ENCODE measurements around the gene RSRP1. TPM values are rescaled to one million over a fixed set of nuclear protein-coding genes. Genes with fewer than 3 reads are reported as not detected.

RSRP1 gene
- total and polyA plus RNA-seq, 2 of the 8 experiments (the other 6 are each of a cell fraction or from before 2014, with no cell fraction given), result 32.9 to 59.4 TPM

DNA sequence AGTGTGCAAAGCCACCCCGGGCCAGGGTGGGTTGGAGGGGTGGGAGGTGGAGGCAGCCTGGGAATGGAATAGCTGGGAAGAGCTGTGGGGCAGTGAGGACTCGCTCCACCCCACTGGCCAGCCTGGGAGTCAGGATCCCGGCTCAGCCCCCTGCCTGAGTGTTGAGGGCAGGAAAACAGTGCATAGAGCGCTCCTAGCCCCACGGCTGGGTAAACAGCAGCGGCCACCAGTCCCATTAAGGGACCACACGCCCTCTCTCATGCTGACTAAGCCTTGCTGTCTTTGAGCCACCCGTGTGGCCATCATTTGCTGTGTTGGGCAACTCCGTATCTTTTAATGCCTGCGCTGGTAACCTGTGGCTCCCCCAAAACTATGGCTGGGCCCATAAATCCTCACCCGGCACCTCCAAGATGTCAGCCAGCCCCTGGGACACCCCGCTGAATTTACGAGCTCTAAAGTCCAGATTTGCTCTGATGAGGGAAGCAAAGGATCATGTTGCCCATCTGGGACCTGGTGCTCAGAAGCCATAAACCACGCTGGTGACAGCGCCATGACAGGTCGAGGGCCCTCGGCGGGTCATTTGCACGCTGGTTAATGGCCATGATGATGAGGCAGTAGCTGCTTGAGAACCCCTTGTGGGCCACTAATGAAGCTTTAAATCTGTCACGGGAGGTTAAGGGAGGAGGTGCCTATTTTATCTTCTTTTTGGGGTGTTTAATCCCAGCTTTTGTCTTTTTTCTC, 49.8 kb downstream of the RSRP1 start:
- H3K9ac ChIP-seq (replicated peaks in 1 of 4; ENCODE audit: extremely low read depth in 1 of 4, low read depth in 3 of 4, low read length in 3 of 4), result no peak overlapping the region
- no peak overlapping the region for H2BK120ac ChIP-seq (replicated peaks; ENCODE audit: low read depth, low read length)
- H2AFZ ChIP-seq (ENCODE audit: low read length), result peak overlapping the region; percentile 3; the same call in 1 of the 2 replicates
- H3K4me1 ChIP-seq (replicated peaks in 1 of 4; ENCODE audit: control insufficient read depth in 3 of 4, insufficient read depth in 4 of 4, low read length in 3 of 4), result peaks cover 2 to 9% (median 4%) of the 10 kb centered on the region in 4 experiments; a peak in 3 of 7 replicates
- peaks cover 0 to 4% of the 10 kb centered on the region in 2 experiments for H4K20me1 ChIP-seq (replicated peaks in 1 of 2; ENCODE audit: control insufficient read depth in 1 of 2, insufficient read depth in 2 of 2, low read length in 2 of 2)
- H3K27ac ChIP-seq (ENCODE audit: low read depth, low read length), result no peak overlapping the region
- H3K36me3 ChIP-seq (ENCODE audit: control insufficient read depth in 2 of 4, insufficient read depth in 4 of 4, low read length in 3 of 4), result no peaks in the 10 kb centered on the region
- no peaks in the 10 kb centered on the region for H3K79me2 ChIP-seq (ENCODE audit: control insufficient read depth in 1 of 2, insufficient read depth in 2 of 2, low read length in 2 of 2)
- H3K14ac ChIP-seq (ENCODE audit: insufficient read length), result no peak overlapping the region
- ChIA-PET CTCF (ENCODE audit: partially characterized antibody) (interaction anchor here (0.6 to 1.9 kb wide), 10 partner anchors 8 to 361 kb away, joined by 3 to 6 read pairs (median 3); no protein-coding TSS in a partner anchor), POLR2A (ENCODE audit: partially characterized antibody) (interaction anchor here (1.9 kb wide), 1 partner anchor 35 kb away, joined by 4 read pairs; the partner anchor contains the start of gene SYF2)
- no peaks in the 10 kb centered on the region for H3K27me3 ChIP-seq (replicated peaks in 1 of 4; ENCODE audit: control insufficient read depth in 3 of 4, extremely low read depth in 1 of 4, insufficient read depth in 3 of 4, low read length in 3 of 4)
- H3K4me2 ChIP-seq (ENCODE audit: insufficient read depth in 1 of 2, low read depth in 2 of 2, low read length in 2 of 2), result no peak overlapping the region
- 84% methylated on average over 19 of the region's 20 CpGs; no CpG with 5 or more reads in 1 of the 2 experiments for WGBS, 2 experiments (ENCODE audit: extremely low coverage in 1 of 2, insufficient coverage in 1 of 2, insufficient read length in 1 of 2, insufficient replicate concordance in 2 of 2, low coverage in 1 of 2, low lambda C conversion rate in 2 of 2, missing lambda C conversion rate in 1 of 2)
- no peak overlapping the region for H4K5ac ChIP-seq (ENCODE audit: insufficient read length, low read depth, low read length)
- no peak overlapping the region for H4K91ac ChIP-seq (replicated peaks; ENCODE audit: insufficient read length, low read length)
- no peak overlapping the region for H2BK15ac ChIP-seq (ENCODE audit: low read length)
- H3K4me3 ChIP-seq (ENCODE audit: extremely low read depth in 1 of 4, insufficient read depth in 2 of 4, low read depth in 3 of 4, low read length in 4 of 4), result no peak overlapping the region
- no peak overlapping the region for H2AK5ac ChIP-seq (ENCODE audit: low read depth, low read length)
- H4K8ac ChIP-seq (ENCODE audit: extremely low read depth, insufficient read depth, low read length), result no peak overlapping the region
- H3K79me1 ChIP-seq (ENCODE audit: low read depth, low read length), result no peaks in the 10 kb centered on the region
- no peak for TF ChIP-seq SIX5 (IDR thresholded peaks at IDR 0.05; ENCODE audit: low read depth, low read length)
- no peak overlapping the region for H3K56ac ChIP-seq (replicated peaks; ENCODE audit: insufficient read length, low read depth, low read length)
- H3K4ac ChIP-seq (replicated peaks; ENCODE audit: insufficient read length, low read depth, low read length), result no peak overlapping the region
- no peak overlapping the region for H2BK20ac ChIP-seq (ENCODE audit: low read length)
- no peak overlapping the region for H2BK12ac ChIP-seq (ENCODE audit: low read depth, low read length)
- FAIRE-seq (no peak), DNase-seq (ENCODE audit: low read depth in 1 of 2, low spot score in 2 of 2) (no peak)
- H2BK5ac ChIP-seq (ENCODE audit: low read depth, low read length), result no peak overlapping the region
- peaks cover 4% of the 10 kb centered on the region; the same call in 1 of the 2 replicates for H3K23me2 ChIP-seq (ENCODE audit: low read depth, low read length)
- H3K9me3 ChIP-seq (ENCODE audit: insufficient read depth in 2 of 2, low read depth in 1 of 2, low read length in 1 of 2), result no peaks in the 10 kb centered on the region
- no peak overlapping the region for H3K23ac ChIP-seq (ENCODE audit: insufficient read length)
- H3K18ac ChIP-seq (ENCODE audit: extremely low read depth, low read length), result peak overlapping the region; percentile 2; the same call in 1 of the 2 replicates
